OCI-LY3 (cell line): ENCODE results near the gene ANKRD55.

Source experiments
- EZH2phosphoT487 ChIP-seq: fragments of 200-600 bp; shearing (Covaris generic); IDR thresholded peaks from 2 replicates; pipeline ENCODE4 v1.6.1; 2018; ENCODE audit warnings: antibody characterized with exemption, mixed run types, low read depth
- TF ChIP-seq, protein P1 (sequence below): fragments of 200-600, 300-600 bp; sonication (generic); IDR thresholded peaks from 2 replicates; pipeline ENCODE4 v1.5.1; 2014; ENCODE audit warnings: antibody characterized with exemption, low read length, low read depth

DNA sequence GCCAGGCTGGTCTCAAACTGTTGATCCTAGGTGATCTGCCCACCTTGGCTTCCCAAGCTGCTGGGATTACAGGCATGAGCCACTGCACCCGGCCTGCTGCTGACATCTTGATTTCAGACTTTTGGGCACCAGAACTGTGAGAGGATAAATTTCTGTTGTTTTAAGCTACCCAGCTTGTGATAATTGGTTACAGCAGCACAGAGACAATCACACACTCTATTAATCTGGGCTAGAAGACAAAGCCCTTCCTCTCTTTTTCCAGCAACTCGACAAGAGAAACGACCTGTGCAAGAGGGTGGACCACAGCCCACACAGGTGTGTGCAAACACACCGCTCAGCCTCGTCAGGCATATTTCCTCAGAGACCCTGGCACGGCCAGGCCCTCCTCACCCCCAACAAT lies 4.5 kb downstream of the ANKRD55 start:
- TF ChIP-seq, protein P1, sequence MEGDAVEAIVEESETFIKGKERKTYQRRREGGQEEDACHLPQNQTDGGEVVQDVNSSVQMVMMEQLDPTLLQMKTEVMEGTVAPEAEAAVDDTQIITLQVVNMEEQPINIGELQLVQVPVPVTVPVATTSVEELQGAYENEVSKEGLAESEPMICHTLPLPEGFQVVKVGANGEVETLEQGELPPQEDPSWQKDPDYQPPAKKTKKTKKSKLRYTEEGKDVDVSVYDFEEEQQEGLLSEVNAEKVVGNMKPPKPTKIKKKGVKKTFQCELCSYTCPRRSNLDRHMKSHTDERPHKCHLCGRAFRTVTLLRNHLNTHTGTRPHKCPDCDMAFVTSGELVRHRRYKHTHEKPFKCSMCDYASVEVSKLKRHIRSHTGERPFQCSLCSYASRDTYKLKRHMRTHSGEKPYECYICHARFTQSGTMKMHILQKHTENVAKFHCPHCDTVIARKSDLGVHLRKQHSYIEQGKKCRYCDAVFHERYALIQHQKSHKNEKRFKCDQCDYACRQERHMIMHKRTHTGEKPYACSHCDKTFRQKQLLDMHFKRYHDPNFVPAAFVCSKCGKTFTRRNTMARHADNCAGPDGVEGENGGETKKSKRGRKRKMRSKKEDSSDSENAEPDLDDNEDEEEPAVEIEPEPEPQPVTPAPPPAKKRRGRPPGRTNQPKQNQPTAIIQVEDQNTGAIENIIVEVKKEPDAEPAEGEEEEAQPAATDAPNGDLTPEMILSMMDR, result no peak
- no peak for TF ChIP-seq EZH2phosphoT487
